MCF 10A (cell line): ENCODE results near the gene CDK14. TPM values are rescaled to one million over a fixed set of nuclear protein-coding genes. Genes with fewer than 3 reads are reported as not detected.

Experiments
- BruUV-seq: library from RNA; stranded (reverse); fragments of 400-500 nt; replicated peaks from 2 replicates; lab custom pipeline; 2021; lab: Mats Ljungman, UMichigan
- CTCF ChIA-PET: fragments of 300-600 bp; sonication (Branson Sonifier 250); formaldehyde crosslinking; extraction: SDS; loops from one replicate; lab custom pipeline; 2021; ENCODE audit warnings: antibody characterized with exemption, inconsistent platforms; lab: Yijun Ruan, JAX
- POLR2A ChIA-PET: fragments of 300-600, 350-650 bp; sonication (Branson Sonifier 250); formaldehyde crosslinking; extraction: SDS; loops from one replicate; lab custom pipeline; 2020; ENCODE audit warnings: antibody characterized with exemption, inconsistent platforms; lab: Yijun Ruan, JAX
- DNase-seq: peaks from one replicate; pipeline ENCODE4 v3.0.0-alpha.2; 2018; ENCODE audit not compliant: unreplicated experiment
- H3K27ac Mint-ChIP-seq: one replicate; pipeline ENCODE4 v1.8.0; 2022; ENCODE audit warnings: mild to moderate bottlenecking, low read depth, mixed read lengths; ENCODE audit not compliant: unreplicated experiment
- H3K27me3 Mint-ChIP-seq: one replicate; pipeline ENCODE4 v1.8.0; 2022; ENCODE audit warnings: mixed read lengths; ENCODE audit not compliant: insufficient read depth, unreplicated experiment
- H3K36me3 Mint-ChIP-seq: one replicate; pipeline ENCODE4 v1.8.0; 2022; ENCODE audit warnings: mild to moderate bottlenecking, moderate library complexity, mixed read lengths; ENCODE audit not compliant: insufficient read depth, unreplicated experiment
- H3K4me1 Mint-ChIP-seq: one replicate; pipeline ENCODE4 v1.8.0; 2022; ENCODE audit warnings: mixed read lengths; ENCODE audit not compliant: insufficient read depth, unreplicated experiment
- H3K4me3 Mint-ChIP-seq: one replicate; pipeline ENCODE4 v1.8.0; 2022; ENCODE audit warnings: mild to moderate bottlenecking, moderate library complexity, mixed read lengths; ENCODE audit not compliant: unreplicated experiment
- H3K9me3 Mint-ChIP-seq: one replicate; pipeline ENCODE4 v1.8.0; 2022; ENCODE audit warnings: mixed read lengths; ENCODE audit not compliant: unreplicated experiment
- CTCF ChIP-seq: fragments of 200-600 bp; IDR thresholded peaks from one replicate; pipeline ENCODE4 v1.8.0; 2022; ENCODE audit warnings: antibody characterized with exemption, mild to moderate bottlenecking; ENCODE audit not compliant: unreplicated experiment
- intact Hi-C: fragments of 100-400 bp; cut with micrococcal nuclease; formaldehyde crosslinking; loops from 2 replicates; pipeline ENCODE4 v1.14.1; 2022
- total RNA-seq: library from RNA; stranded (reverse); gene quantifications from 2 replicates; pipeline ENCODE4 v1.2.3, GENCODE V29; 2022

CDK14 gene
- total RNA-seq, 1 experiment from 2014 or later: 32.0 TPM

GRCh38 chr7:90642978-90643377 lies 46.9 kb downstream of the CDK14 start:
- ChIA-PET CTCF (interaction anchor here (0.6 kb wide), 2 partner anchors 28 to 104 kb away, joined by 3 to 4 read pairs; no protein-coding TSS in a partner anchor), POLR2A (interaction anchor here (0.5 kb wide), 1 partner anchor 145 kb away, joined by 3 read pairs; no protein-coding TSS in a partner anchor)
- intact Hi-C loops: no loop called here
- BruUV-seq: no TSS peak
- Mint-ChIP-seq H3K36me3 (no peaks in the 10 kb centered on the region), H3K4me3 (no peak overlapping the region), H3K27ac (no peak overlapping the region), H3K9me3 (no peaks in the 10 kb centered on the region), H3K4me1 (no peaks in the 10 kb centered on the region), H3K27me3 (no peaks in the 10 kb centered on the region)
- no peak for TF ChIP-seq CTCF
- DNase-seq: no peak

GRCh38 chr7:90645784-90646183 lies 49.7 kb downstream of the CDK14 start:
- POLR2A ChIA-PET: interaction anchor here (0.6 to 0.9 kb wide), 2 partner anchors 59 to 66 kb away, joined by 3 to 6 read pairs; no protein-coding TSS in a partner anchor
- intact Hi-C loops: no loop called here
- no TSS peak for BruUV-seq

GRCh38 chr7:90648107-90648506 lies 52.0 kb downstream of the CDK14 start:
- Mint-ChIP-seq H3K27ac (no peak overlapping the region), H3K27me3 (no peaks in the 10 kb centered on the region), H3K9me3 (no peaks in the 10 kb centered on the region), H3K4me1 (no peaks in the 10 kb centered on the region), H3K36me3 (no peaks in the 10 kb centered on the region), H3K4me3 (no peak overlapping the region)
- TF ChIP-seq CTCF: no peak
- ChIA-PET POLR2A (interaction anchor here (1.1 kb wide), 1 partner anchor 12 kb away, joined by 3 read pairs; no protein-coding TSS in a partner anchor), CTCF (interaction anchor here (0.7 to 1.0 kb wide), 2 partner anchors 19 to 125 kb away, joined by 3 to 4 read pairs; no protein-coding TSS in a partner anchor)
- BruUV-seq: no TSS peak
- intact Hi-C loops: no loop called here
- DNase-seq: no peak

More at GRCh38 chr7:90645784-90646183, 49.7 kb downstream of the CDK14 start:
- no peak for DNase-seq
- CTCF ChIA-PET: interaction anchor here (1.0 to 2.0 kb wide), 3 partner anchors 10 to 17 kb away, joined by 3 to 6 read pairs (median 5); no protein-coding TSS in a partner anchor
- Mint-ChIP-seq H3K4me1 (no peaks in the 10 kb centered on the region), H3K27ac (no peak overlapping the region), H3K4me3 (no peak overlapping the region), H3K27me3 (no peaks in the 10 kb centered on the region), H3K9me3 (no peaks in the 10 kb centered on the region), H3K36me3 (no peaks in the 10 kb centered on the region)
- no peak for TF ChIP-seq CTCF

GRCh38 chr7:90648834-90649233 lies 52.7 kb downstream of the CDK14 start:
- DNase-seq: no peak
- Mint-ChIP-seq H3K27ac (no peak overlapping the region), H3K4me1 (no peaks in the 10 kb centered on the region), H3K9me3 (no peaks in the 10 kb centered on the region), H3K4me3 (no peak overlapping the region), H3K36me3 (no peaks in the 10 kb centered on the region), H3K27me3 (no peaks in the 10 kb centered on the region)
- POLR2A ChIA-PET: interaction anchor here (1.1 kb wide), 1 partner anchor 11 kb away, joined by 3 read pairs; no protein-coding TSS in a partner anchor
- CTCF ChIA-PET: no interaction called here
- no TSS peak for BruUV-seq
- intact Hi-C loops: no loop called here
- TF ChIP-seq CTCF: no peak
